HepG2 (cell line): ENCODE results near the gene PDZD11. TPM values are rescaled to one million over a fixed set of nuclear protein-coding genes. Genes with fewer than 3 reads are reported as not detected.

Experiments used
- ADNP ChIP-seq: sonication (generic); formaldehyde crosslinking; IDR thresholded peaks from 2 replicates; pipeline ENCODE4 v1.4.0; 2020; ENCODE audit warnings: missing genetic modification reagents
- ARNT ChIP-seq: fragments of 450-650 bp; IDR thresholded peaks from 2 replicates; pipeline ENCODE4 v1.6.1; 2017
- CBX1 ChIP-seq: IDR thresholded peaks from one replicate; pipeline ENCODE4 v1.6.1; 2016; ENCODE audit warnings: antibody characterized with exemption, low read depth
- DRAP1 ChIP-seq: IDR thresholded peaks from 2 replicates; pipeline ENCODE4 v1.6.1; 2016; ENCODE audit warnings: missing genetic modification reagents, missing compliant biosample characterization
- GATAD2A ChIP-seq: IDR thresholded peaks from 2 replicates; pipeline ENCODE4 v1.6.1; 2016
- KDM2A ChIP-seq: sonication (generic); formaldehyde crosslinking; IDR thresholded peaks from 2 replicates; pipeline ENCODE4 v1.4.0; 2020; ENCODE audit warnings: low read depth, missing genetic modification reagents, borderline replicate concordance
- MTF1 ChIP-seq: sonication (generic); formaldehyde crosslinking; IDR thresholded peaks from 2 replicates; pipeline ENCODE4 v1.5.0; 2020; ENCODE audit warnings: missing genetic modification reagents
- NCOA2 ChIP-seq: sonication (generic); formaldehyde crosslinking; IDR thresholded peaks from 2 replicates; pipeline ENCODE4 v1.8.0; 2022; ENCODE audit warnings: inconsistent platforms
- TBX2 ChIP-seq: sonication (generic); formaldehyde crosslinking; IDR thresholded peaks from 2 replicates; pipeline ENCODE4 v1.5.0; 2020; ENCODE audit warnings: missing genetic modification reagents, mild to moderate bottlenecking, borderline replicate concordance
- TP53 ChIP-seq: sonication (generic); formaldehyde crosslinking; conservative IDR thresholded peaks from 2 replicates; pipeline ENCODE4 v1.4.0; 2020; ENCODE audit warnings: missing genetic modification reagents
- TRAFD1 ChIP-seq: sonication (generic); formaldehyde crosslinking; IDR thresholded peaks from 2 replicates; pipeline ENCODE4 v1.5.1; 2020; ENCODE audit warnings: missing genetic modification reagents, mild to moderate bottlenecking, borderline replicate concordance
- ZNF160 ChIP-seq: sonication (generic); formaldehyde crosslinking; IDR thresholded peaks from 2 replicates; pipeline ENCODE4 v1.8.0; 2022; ENCODE audit warnings: mild to moderate bottlenecking, inconsistent platforms, missing genetic modification reagents
- ZNF20 ChIP-seq: sonication (generic); formaldehyde crosslinking; IDR thresholded peaks from 2 replicates; pipeline ENCODE4 v1.4.0; 2020; ENCODE audit warnings: mild to moderate bottlenecking, moderate library complexity, missing genetic modification reagents
- ZNF543 ChIP-seq: sonication (generic); formaldehyde crosslinking; IDR thresholded peaks from 2 replicates; pipeline ENCODE4 v1.4.0; 2020; ENCODE audit warnings: mild to moderate bottlenecking, missing genetic modification reagents
- ZNF597 ChIP-seq: sonication (generic); formaldehyde crosslinking; IDR thresholded peaks from 2 replicates; pipeline ENCODE4 v1.5.0; 2020; ENCODE audit warnings: missing genetic modification reagents
- ZSCAN21 ChIP-seq: sonication (generic); formaldehyde crosslinking; IDR thresholded peaks from 2 replicates; pipeline ENCODE4 v1.8.0; 2022; ENCODE audit warnings: mild to moderate bottlenecking, missing genetic modification reagents, moderate library complexity, borderline replicate concordance
- polyA plus RNA-seq, 8 experiments: library from polyadenylated mRNA; depleted of rRNA in 3 of 8; stranded (reverse) in 7 of 8; unstranded in 1 of 8; fragments of >200 nt; fragmentation: Illumina TruSeq in 4 of 8; extraction: Trizol in 4 of 8; gene quantifications; 2 replicates each; pipeline versions ENCODE4 v1.2.1 to v1.2.3, GENCODE V29; 2011 to 2016; ENCODE audit warnings: low read depth in 4 of 8, missing spikeins in 1 of 8, mixed read lengths in 1 of 8; ENCODE audit not compliant: insufficient read depth in 1 of 8
- total RNA-seq, 5 experiments: library from RNA; depleted of rRNA; stranded (reverse); fragments of >200 nt; fragmentation: Illumina TruSeq; extraction: Trizol; gene quantifications; 2 replicates each; pipeline ENCODE4 v1.2.3, GENCODE V29; 2016; ENCODE audit warnings: low read depth in 1 of 5
- TF ChIP-seq, protein P1 (sequence below): sonication (generic); formaldehyde crosslinking; IDR thresholded peaks from 2 replicates; pipeline ENCODE4 v1.9.0; 2021; ENCODE audit warnings: missing genetic modification reagents, borderline replicate concordance
- TF ChIP-seq, protein P2 (sequence below): sonication (generic); formaldehyde crosslinking; IDR thresholded peaks from 2 replicates; pipeline ENCODE4 v1.5.0; 2020; ENCODE audit warnings: mild to moderate bottlenecking, missing genetic modification reagents
- TF ChIP-seq, protein P3 (sequence below): sonication (generic); formaldehyde crosslinking; IDR thresholded peaks from 2 replicates; pipeline ENCODE4 v1.8.1; 2023; ENCODE audit warnings: mild to moderate bottlenecking, missing genetic modification reagents

The PDZD11 gene
- total and polyA plus RNA-seq, 2 of the 13 experiments (the other 11 are each of a cell fraction or from before 2014, with no cell fraction given), result 29.1 to 47.0 TPM

DNA sequence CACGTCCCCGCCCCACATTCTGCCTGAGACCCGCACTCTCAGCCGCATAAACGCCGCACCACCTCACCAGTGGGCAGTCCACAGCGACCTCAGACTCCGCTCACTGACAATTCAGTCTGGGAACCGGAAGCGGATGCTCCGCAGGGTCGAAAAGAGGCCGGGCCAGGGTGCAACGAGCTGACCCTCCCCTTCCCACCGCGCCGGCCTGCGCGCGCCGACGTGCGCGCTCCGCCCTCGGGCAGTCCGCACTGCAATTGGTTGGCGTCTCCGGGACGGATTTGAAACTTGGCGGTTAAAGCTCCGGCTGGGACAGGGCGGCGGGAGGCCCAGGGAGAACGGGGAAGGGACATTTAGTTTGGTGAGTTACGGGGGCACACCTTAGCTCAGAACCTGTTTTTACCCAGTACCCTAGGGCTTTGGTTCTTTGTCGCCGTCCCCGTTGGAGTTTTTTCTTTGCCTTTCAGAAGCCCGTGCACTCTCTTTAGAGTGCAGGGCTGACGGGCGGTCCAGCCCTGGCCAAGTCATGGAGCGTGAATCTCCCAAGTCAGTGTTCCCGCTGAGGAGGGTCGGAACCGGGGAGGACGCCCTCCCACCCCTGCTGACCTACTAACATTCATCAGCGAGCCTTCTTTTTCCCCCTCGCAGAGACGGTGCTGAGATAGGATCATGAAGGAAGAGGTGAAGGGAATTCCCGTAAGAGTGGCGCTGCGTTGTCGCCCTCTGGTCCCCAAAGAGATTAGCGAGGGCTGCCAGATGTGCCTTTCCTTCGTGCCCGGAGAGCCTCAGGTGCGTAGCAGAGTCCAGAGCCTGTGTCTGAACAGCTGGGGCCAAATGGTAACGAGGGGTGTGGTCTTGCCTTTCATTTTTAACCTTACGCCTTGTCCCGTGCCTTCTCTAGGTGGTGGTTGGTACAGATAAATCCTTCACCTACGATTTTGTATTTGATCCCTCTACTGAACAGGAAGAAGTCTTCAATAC lies at the start of gene PDZD11, which contains the start of gene KIF4A (continued):
- TF ChIP-seq, protein P1, sequence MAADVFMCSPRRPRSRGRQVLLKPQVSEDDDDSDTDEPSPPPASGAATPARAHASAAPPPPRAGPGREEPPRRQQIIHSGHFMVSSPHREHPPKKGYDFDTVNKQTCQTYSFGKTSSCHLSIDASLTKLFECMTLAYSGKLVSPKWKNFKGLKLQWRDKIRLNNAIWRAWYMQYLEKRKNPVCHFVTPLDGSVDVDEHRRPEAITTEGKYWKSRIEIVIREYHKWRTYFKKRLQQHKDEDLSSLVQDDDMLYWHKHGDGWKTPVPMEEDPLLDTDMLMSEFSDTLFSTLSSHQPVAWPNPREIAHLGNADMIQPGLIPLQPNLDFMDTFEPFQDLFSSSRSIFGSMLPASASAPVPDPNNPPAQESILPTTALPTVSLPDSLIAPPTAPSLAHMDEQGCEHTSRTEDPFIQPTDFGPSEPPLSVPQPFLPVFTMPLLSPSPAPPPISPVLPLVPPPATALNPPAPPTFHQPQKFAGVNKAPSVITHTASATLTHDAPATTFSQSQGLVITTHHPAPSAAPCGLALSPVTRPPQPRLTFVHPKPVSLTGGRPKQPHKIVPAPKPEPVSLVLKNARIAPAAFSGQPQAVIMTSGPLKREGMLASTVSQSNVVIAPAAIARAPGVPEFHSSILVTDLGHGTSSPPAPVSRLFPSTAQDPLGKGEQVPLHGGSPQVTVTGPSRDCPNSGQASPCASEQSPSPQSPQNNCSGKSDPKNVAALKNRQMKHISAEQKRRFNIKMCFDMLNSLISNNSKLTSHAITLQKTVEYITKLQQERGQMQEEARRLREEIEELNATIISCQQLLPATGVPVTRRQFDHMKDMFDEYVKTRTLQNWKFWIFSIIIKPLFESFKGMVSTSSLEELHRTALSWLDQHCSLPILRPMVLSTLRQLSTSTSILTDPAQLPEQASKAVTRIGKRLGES, result no peak
- TF ChIP-seq TP53 (CRISPR knock-in tag) (no peak), ARNT (no peak), CBX1 (no peak), ZNF543 (CRISPR knock-in tag) (no peak), TBX2 (CRISPR knock-in tag) (0 out of 2 replicates have a peak, but pooled peaks have one; percentile 31), ADNP (CRISPR knock-in tag) (no peak), GATAD2A (no peak), DRAP1 (peak; percentile 40; the same call in 1 of the 2 replicates), TRAFD1 (CRISPR knock-in tag) (no peak), KDM2A (CRISPR knock-in tag) (peak; percentile 20; the same call in 1 of the 2 replicates), ZSCAN21 (CRISPR knock-in tag) (no peak), ZNF597 (CRISPR knock-in tag) (no peak), ZNF160 (CRISPR knock-in tag) (no peak), NCOA2 (CRISPR knock-in tag) (no peak), ZNF20 (CRISPR knock-in tag) (no peak), MTF1 (CRISPR knock-in tag) (no peak)
- TF ChIP-seq, protein P2, sequence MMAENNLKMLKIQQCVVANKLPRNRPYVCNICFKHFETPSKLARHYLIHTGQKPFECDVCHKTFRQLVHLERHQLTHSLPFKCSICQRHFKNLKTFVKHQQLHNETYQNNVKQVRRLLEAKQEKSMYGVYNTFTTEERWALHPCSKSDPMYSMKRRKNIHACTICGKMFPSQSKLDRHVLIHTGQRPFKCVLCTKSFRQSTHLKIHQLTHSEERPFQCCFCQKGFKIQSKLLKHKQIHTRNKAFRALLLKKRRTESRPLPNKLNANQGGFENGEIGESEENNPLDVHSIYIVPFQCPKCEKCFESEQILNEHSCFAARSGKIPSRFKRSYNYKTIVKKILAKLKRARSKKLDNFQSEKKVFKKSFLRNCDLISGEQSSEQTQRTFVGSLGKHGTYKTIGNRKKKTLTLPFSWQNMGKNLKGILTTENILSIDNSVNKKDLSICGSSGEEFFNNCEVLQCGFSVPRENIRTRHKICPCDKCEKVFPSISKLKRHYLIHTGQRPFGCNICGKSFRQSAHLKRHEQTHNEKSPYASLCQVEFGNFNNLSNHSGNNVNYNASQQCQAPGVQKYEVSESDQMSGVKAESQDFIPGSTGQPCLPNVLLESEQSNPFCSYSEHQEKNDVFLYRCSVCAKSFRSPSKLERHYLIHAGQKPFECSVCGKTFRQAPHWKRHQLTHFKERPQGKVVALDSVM (CRISPR knock-in tag), result no peak
- TF ChIP-seq, protein P3, sequence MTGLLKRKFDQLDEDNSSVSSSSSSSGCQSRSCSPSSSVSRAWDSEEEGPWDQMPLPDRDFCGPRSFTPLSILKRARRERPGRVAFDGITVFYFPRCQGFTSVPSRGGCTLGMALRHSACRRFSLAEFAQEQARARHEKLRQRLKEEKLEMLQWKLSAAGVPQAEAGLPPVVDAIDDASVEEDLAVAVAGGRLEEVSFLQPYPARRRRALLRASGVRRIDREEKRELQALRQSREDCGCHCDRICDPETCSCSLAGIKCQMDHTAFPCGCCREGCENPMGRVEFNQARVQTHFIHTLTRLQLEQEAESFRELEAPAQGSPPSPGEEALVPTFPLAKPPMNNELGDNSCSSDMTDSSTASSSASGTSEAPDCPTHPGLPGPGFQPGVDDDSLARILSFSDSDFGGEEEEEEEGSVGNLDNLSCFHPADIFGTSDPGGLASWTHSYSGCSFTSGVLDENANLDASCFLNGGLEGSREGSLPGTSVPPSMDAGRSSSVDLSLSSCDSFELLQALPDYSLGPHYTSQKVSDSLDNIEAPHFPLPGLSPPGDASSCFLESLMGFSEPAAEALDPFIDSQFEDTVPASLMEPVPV (CRISPR knock-in tag), result 0 out of 2 replicates have a peak, but pooled peaks have one; percentile 31
